ENCODE measurements around the gene FBXW10.
"Not testable (repeated sequence)": the region's sequence is repeated elsewhere in the genome, so short reads cannot be mapped to it uniquely, and the experiment has no call there.

FBXW10 gene

DNA sequence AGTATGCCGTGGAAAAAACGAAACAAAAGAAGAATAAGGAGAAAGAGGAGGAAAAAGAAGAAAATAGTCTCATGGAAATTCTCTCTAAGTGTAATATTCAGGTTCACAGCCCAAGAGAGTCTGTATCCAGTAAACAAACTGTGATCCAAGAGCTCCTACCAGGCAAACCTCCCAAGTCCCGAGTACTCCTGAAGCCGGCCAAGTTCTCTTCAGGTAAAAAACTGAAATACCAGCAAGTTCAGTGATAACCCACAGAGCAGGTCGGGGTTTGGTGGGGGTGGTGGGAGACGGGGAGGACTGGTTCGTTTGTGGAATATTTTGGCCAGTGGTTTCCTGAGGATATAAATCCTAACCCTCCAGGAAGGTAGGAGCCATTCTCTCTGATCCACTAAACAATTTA lies 28.6 kb downstream of the FBXW10 start:
- no peak for TF ChIP-seq GABPA (IDR thresholded peaks at IDR 0.05; ENCODE audit: low read depth)
- TF ChIP-seq POLR2AphosphoS5 (IDR thresholded peaks at IDR 0.05; ENCODE audit: low read depth), result no peak
- TF ChIP-seq, protein P1, sequence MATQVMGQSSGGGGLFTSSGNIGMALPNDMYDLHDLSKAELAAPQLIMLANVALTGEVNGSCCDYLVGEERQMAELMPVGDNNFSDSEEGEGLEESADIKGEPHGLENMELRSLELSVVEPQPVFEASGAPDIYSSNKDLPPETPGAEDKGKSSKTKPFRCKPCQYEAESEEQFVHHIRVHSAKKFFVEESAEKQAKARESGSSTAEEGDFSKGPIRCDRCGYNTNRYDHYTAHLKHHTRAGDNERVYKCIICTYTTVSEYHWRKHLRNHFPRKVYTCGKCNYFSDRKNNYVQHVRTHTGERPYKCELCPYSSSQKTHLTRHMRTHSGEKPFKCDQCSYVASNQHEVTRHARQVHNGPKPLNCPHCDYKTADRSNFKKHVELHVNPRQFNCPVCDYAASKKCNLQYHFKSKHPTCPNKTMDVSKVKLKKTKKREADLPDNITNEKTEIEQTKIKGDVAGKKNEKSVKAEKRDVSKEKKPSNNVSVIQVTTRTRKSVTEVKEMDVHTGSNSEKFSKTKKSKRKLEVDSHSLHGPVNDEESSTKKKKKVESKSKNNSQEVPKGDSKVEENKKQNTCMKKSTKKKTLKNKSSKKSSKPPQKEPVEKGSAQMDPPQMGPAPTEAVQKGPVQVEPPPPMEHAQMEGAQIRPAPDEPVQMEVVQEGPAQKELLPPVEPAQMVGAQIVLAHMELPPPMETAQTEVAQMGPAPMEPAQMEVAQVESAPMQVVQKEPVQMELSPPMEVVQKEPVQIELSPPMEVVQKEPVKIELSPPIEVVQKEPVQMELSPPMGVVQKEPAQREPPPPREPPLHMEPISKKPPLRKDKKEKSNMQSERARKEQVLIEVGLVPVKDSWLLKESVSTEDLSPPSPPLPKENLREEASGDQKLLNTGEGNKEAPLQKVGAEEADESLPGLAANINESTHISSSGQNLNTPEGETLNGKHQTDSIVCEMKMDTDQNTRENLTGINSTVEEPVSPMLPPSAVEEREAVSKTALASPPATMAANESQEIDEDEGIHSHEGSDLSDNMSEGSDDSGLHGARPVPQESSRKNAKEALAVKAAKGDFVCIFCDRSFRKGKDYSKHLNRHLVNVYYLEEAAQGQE (IDR thresholded peaks at IDR 0.05; ENCODE audit: insufficient replicate concordance, low read depth), result no peak
- no peak for TF ChIP-seq SPI1 (IDR thresholded peaks at IDR 0.05; ENCODE audit: borderline replicate concordance, low read depth)
- TF ChIP-seq, protein P2, sequence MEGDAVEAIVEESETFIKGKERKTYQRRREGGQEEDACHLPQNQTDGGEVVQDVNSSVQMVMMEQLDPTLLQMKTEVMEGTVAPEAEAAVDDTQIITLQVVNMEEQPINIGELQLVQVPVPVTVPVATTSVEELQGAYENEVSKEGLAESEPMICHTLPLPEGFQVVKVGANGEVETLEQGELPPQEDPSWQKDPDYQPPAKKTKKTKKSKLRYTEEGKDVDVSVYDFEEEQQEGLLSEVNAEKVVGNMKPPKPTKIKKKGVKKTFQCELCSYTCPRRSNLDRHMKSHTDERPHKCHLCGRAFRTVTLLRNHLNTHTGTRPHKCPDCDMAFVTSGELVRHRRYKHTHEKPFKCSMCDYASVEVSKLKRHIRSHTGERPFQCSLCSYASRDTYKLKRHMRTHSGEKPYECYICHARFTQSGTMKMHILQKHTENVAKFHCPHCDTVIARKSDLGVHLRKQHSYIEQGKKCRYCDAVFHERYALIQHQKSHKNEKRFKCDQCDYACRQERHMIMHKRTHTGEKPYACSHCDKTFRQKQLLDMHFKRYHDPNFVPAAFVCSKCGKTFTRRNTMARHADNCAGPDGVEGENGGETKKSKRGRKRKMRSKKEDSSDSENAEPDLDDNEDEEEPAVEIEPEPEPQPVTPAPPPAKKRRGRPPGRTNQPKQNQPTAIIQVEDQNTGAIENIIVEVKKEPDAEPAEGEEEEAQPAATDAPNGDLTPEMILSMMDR (IDR thresholded peaks at IDR 0.05; ENCODE audit: insufficient read depth, low read length), result no peak
- no peak overlapping the region for H3K4me3 ChIP-seq (replicated peaks; ENCODE audit: insufficient read depth, low read length)

DNA sequence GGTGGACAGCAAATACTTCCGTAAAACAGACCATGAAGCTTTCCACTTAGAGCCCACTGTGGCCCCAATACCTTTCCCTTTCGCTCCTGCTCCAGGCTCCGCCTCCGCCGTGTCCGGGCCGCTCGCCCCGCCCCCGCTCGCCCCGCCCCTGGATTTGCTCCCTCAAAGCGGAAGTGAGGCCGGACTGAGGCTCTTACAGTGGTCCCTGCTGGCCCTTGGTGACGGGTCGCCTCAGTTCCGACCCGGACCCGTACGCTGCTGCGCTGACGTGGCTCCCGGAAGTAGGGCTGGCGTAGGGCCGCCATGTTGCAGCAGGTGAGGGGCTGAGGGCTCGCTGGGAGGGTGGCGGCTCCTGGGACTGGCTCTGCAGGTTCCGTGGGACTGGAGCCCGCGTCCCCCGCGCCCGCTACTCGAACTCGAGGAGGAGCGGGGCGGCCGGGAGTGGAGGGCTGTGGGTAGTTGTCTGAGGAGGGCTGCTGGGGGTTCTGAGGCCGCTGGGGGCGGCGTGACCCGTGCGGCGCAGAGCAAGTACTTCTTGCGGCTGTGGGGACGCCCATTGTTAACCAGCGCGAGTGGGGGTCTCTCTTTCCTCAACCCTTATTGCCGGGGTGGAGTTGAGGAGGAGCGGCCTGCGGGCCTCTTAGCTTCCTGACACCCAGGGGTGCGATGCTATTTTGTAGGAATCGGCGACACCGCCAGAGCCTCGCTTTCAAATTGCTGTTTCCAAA lies 37.3 kb downstream of the FBXW10 start, which contains the start of gene TVP23B:
TSS of gene TVP23B (plus strand) at position 193 of the 728 bp plus-strand sequence. CDS start at position 304, 111 bp downstream.
- H3K27me3 ChIP-seq (ENCODE audit: insufficient read depth, poor library complexity, severe bottlenecking); H3K27ac ChIP-seq (replicated peaks): not testable (repeated sequence)
- TF ChIP-seq GABPA (IDR thresholded peaks at IDR 0.05; ENCODE audit: low read depth) (peak; percentile 86), POLR2AphosphoS5 (IDR thresholded peaks at IDR 0.05; ENCODE audit: low read depth) (peak; percentile 43; the same call in 1 of the 2 replicates)
- peak; percentile 69 to 92 for DNase-seq (ENCODE audit: low read depth in 1 of 2, low spot score in 1 of 2)
- peak within 1 kb of the TSS; percentile 35 for H3K4me3 ChIP-seq (replicated peaks; ENCODE audit: insufficient read depth, low read length)

More for the DNA sequence above, 28.6 kb downstream of the FBXW10 start:
- H3K27me3 ChIP-seq (ENCODE audit: insufficient read depth, poor library complexity, severe bottlenecking), result no peaks in the 10 kb centered on the region
- DNase-seq (ENCODE audit: low read depth in 1 of 2, low spot score in 1 of 2), result no peak
- no peak overlapping the region for H3K27ac ChIP-seq (replicated peaks)

DNA sequence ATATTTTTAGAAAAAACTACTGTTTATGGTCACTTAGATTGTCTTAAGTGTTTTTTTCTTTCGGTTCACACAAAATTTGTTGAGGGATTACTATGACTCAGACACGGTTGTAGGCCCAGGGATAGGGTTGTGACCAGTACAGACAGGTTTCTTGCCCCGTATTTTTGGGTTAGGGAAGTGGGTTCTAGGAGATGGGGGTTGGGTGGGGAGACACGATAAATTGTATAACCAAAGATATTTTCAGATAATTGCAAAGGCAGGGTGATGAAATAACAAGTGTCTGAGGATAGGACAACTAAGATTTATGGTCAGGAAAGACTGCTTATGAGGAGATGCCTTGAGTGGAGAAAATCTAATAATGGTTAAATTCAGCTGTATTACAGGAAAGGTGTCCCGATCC lies 38.0 kb downstream of the FBXW10 start:
- not testable (repeated sequence) for DNase-seq (ENCODE audit: low read depth in 1 of 2, low spot score in 1 of 2); H3K27me3 ChIP-seq (ENCODE audit: insufficient read depth, poor library complexity, severe bottlenecking); H3K27ac ChIP-seq (replicated peaks)
- peak overlapping the region; percentile 35; the same call in 1 of the 2 replicates for H3K4me3 ChIP-seq (replicated peaks; ENCODE audit: insufficient read depth, low read length)

DNA sequence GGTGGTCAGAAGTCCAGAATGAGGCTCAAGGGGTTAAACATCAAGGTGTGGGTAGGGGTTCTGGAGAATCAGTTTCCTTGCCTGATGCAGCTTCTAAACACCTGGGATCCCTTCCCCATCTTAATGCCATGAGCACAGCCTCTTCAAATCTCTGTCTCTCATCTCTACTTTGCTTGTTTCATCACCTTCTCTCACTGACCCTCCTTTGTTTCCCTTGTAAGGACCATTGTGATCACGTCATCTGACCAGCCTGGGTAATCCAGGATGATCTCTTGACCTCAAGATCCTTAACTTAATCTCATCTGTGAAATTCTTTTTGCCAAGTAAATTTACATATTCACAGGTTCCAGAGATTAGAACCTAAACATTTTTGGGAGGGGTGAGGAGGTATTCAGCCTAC lies 42.1 kb downstream of the FBXW10 start:
- H3K27me3 ChIP-seq (ENCODE audit: insufficient read depth, poor library complexity, severe bottlenecking); H3K4me3 ChIP-seq (replicated peaks; ENCODE audit: insufficient read depth, low read length); DNase-seq (ENCODE audit: low read depth in 1 of 2, low spot score in 1 of 2); H3K27ac ChIP-seq (replicated peaks): not testable (repeated sequence)

DNA sequence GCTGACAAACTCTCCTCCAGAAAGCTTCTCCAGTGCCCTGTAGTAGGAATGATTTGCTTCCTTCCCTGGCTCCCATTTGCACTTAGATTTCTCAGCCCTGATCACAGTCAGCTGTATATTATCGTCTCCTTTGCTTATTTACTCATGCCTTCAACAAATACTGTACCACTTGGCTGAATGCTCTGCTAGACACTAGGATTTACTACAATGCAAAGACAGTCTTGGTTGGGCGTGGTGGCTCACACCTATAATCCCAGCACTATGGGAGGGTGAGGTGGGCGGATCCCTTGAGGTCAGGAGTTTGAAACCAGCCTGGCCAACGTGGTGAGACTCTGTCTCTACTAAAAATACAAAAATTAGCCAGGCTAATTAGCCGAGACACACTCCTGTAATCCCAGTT lies 43.0 kb downstream of the FBXW10 start:
- H3K4me3 ChIP-seq (replicated peaks; ENCODE audit: insufficient read depth, low read length); DNase-seq (ENCODE audit: low read depth in 1 of 2, low spot score in 1 of 2); H3K27me3 ChIP-seq (ENCODE audit: insufficient read depth, poor library complexity, severe bottlenecking); H3K27ac ChIP-seq (replicated peaks): not testable (repeated sequence)

DNA sequence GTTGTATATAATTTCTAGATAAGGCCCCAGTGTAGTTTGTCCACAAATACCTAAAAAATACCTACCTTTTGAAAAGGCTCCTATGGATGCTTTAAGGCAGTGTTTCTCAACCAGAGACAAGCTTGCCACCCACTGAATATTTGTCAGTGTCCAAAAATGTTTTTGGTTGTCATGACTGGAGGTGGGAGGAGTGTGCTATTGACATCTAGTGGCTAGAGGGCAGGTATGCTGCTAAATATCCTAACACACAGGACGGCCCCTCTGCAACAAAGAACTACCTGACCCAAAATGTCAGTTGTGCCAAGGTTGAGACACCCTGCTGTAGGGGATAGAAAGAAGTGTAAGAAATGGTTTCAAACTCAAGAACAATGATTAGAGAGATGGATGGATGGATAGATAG lies 47.5 kb downstream of the FBXW10 start:
- H3K27ac ChIP-seq (replicated peaks); DNase-seq (ENCODE audit: low read depth in 1 of 2, low spot score in 1 of 2); H3K27me3 ChIP-seq (ENCODE audit: insufficient read depth, poor library complexity, severe bottlenecking); H3K4me3 ChIP-seq (replicated peaks; ENCODE audit: insufficient read depth, low read length): not testable (repeated sequence)

DNA sequence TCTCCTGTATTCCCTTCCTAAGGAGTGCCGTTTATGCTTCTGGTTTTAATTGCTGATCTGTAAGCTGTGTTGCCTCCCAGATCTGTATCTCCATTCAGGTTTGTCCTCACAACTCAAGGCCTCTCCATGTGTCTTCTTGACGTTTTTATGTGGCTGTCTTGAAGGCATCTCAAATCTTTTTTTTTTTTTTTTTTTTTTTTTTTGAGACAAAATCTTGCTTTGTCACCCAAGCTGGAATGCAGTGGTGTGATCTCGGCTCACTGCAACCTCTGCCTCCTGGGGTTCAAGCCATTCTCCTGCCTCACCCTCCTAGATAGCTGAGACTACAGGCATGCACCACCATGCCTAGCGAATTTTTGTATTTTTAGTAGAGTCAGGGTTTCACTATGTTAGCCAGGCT lies 51.0 kb downstream of the FBXW10 start:
- DNase-seq (ENCODE audit: low read depth in 1 of 2, low spot score in 1 of 2); H3K27ac ChIP-seq (replicated peaks); H3K4me3 ChIP-seq (replicated peaks; ENCODE audit: insufficient read depth, low read length); H3K27me3 ChIP-seq (ENCODE audit: insufficient read depth, poor library complexity, severe bottlenecking): not testable (repeated sequence)

DNA sequence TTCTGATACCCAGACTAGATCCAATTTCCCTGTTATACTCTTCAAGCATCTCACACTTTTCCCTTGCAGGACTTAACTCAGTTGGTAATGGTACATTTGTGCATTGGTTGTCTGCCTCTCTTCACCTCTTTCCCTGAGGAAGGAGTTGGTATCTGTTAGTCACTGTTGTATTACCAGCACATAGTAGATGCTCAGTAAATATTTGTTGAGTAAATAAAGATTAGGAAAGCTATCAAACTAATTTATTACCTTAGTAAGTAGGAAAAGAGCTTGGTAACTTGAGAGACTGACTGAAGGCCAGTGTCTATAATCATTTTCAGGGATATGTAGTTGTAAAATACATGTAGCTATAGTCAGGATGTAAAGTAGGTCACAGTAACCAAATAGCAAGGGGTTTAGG lies 53.0 kb downstream of the FBXW10 start:
- not testable (repeated sequence) for H3K4me3 ChIP-seq (replicated peaks; ENCODE audit: insufficient read depth, low read length); DNase-seq (ENCODE audit: low read depth in 1 of 2, low spot score in 1 of 2); H3K27me3 ChIP-seq (ENCODE audit: insufficient read depth, poor library complexity, severe bottlenecking); H3K27ac ChIP-seq (replicated peaks)

DNA sequence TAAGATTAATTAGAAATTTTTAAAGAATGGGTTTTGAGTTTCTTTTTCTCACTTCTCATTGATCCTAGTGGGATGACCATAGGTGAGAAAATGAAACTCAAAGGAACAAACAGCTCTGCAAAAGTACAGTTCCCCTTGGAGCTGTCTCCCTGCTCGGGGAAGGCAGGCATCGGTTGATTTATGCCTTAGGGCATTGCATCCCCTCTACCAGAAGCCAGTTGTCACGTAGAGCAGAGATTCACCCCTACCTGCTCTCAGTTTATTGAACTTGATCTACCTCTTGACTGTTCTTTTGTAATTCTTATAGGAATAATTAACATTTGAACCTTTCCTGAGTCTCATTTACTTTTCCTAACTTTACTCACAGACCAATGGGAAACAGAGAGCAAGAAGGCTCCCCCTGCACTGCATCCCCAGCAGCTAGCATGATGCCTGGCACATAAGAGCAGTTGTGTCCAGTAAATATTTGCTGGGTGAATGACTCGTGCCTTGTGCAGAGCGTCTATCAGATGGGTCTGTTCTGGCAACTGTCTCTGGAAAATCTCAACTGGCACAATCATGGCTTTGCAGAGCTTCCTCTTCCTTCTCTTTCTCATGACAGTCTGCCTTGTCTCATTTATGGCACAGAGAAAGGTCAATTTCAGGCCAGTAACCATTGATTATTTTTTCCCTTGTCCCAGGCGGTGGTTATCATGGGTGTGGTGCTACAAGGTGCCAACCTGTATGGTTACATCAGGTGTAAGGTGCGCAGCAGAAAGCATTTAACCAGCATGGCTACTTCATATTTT lies 59.8 kb downstream of the FBXW10 start:
- H3K4me3 ChIP-seq (replicated peaks; ENCODE audit: insufficient read depth, low read length); H3K27me3 ChIP-seq (ENCODE audit: insufficient read depth, poor library complexity, severe bottlenecking); H3K27ac ChIP-seq (replicated peaks); DNase-seq (ENCODE audit: low read depth in 1 of 2, low spot score in 1 of 2): not testable (repeated sequence)

DNA sequence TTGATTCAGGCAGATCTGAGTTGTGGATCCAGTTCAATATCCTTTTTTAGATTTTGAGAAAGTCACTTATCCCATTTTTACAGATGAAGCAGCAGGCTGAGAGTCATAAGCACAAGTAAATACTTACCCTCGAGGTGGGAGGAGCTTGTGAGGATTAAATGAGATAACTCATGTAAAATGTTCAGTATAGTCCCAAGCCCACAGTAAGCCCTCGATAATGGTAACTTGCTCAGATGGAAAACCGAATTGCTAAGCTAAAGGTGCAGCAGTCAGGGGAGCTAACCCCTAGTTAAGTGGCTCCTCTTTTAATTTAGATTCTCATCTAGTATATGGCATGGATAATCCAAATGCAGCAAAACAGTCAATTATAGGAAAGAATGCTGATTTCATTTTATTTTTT lies 72.1 kb downstream of the FBXW10 start:
- not testable (repeated sequence) for H3K4me3 ChIP-seq (replicated peaks; ENCODE audit: insufficient read depth, low read length); H3K27ac ChIP-seq (replicated peaks); DNase-seq (ENCODE audit: low read depth in 1 of 2, low spot score in 1 of 2); H3K27me3 ChIP-seq (ENCODE audit: insufficient read depth, poor library complexity, severe bottlenecking)

Measured in HL-60 (cell line).